ENCODE data around the gene EFCAB12. TPM values are rescaled to one million over a fixed set of nuclear protein-coding genes. Genes with fewer than 3 reads are reported as not detected.

The EFCAB12 gene
- total and polyA plus RNA-seq, 2 donors from 2014 or later: 1.2 to 3.5 TPM

DNA sequence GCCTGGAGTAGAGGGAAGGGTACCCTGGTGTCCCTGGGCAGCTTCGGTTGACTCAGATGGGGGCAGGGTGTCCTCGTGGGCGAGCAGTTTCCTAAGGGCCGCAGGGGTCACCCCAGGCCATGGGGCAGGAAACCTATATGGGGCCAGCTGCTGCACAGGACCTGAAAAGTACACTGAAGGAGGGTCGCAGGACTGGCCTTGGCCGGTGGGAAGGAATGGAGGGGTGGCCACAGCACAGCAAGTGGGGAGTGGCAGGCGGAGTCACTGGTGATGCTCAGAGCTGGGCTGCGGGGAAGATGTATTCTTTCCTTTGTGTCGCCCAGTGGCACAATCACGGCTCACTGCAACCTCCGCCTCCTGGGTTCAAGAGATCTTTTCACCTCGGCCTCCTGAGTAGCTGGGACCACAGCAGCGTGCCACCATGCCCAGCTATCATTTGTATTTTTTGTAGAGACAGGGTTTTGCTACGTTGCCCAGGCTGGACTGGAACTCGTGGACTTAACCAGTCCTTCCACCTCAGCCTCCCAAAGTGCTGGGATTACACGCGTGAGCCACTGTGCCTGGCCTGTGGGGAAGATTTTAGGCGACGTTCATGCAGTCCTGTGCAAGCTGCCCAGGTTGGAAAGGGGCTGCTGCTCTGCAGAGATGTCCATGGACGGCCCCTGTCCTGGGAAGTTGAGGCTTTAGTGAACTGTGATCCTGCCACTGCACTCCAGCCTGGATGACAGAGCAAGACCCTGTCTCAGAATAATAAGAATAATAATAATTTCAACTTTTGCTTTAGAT is 57.2 kb downstream of the EFCAB12 start:
- Histone ChIP-seq H3K4me1 (ENCODE audit: control insufficient read depth in 2 of 3, insufficient read depth in 2 of 3, low read depth in 1 of 3, low read length in 3 of 3) (no peaks in the 10 kb centered on the region), H3K9me3 (ENCODE audit: control insufficient read depth in 2 of 3, insufficient read depth in 1 of 3, low read length in 3 of 3) (peaks cover 0 to 2% (median 0%) of the 10 kb centered on the region in 3 donors), H3K36me3 (ENCODE audit: control insufficient read depth in 2 of 3, insufficient read depth in 3 of 3, low read length in 3 of 3) (peaks cover 0 to 2% (median 0%) of the 10 kb centered on the region in 3 donors), H3K4me3 (ENCODE audit: low read length in 3 of 3) (no peak overlapping the region), H3K27ac (ENCODE audit: low read depth in 2 of 2, low read length in 2 of 2) (no peak overlapping the region), H3K27me3 (ENCODE audit: control insufficient read depth, insufficient read depth, low read length) (no peaks in the 10 kb centered on the region), H3K9ac (ENCODE audit: low read length in 3 of 3) (no peak overlapping the region)
- FAIRE-seq (no peak), DNase-seq (no peak)
- intact Hi-C loops (cut with DNase I): no loop called here
- TF ChIP-seq, protein P1, sequence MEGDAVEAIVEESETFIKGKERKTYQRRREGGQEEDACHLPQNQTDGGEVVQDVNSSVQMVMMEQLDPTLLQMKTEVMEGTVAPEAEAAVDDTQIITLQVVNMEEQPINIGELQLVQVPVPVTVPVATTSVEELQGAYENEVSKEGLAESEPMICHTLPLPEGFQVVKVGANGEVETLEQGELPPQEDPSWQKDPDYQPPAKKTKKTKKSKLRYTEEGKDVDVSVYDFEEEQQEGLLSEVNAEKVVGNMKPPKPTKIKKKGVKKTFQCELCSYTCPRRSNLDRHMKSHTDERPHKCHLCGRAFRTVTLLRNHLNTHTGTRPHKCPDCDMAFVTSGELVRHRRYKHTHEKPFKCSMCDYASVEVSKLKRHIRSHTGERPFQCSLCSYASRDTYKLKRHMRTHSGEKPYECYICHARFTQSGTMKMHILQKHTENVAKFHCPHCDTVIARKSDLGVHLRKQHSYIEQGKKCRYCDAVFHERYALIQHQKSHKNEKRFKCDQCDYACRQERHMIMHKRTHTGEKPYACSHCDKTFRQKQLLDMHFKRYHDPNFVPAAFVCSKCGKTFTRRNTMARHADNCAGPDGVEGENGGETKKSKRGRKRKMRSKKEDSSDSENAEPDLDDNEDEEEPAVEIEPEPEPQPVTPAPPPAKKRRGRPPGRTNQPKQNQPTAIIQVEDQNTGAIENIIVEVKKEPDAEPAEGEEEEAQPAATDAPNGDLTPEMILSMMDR (IDR thresholded peaks at IDR 0.05; ENCODE audit: borderline replicate concordance, extremely low read depth, insufficient read depth): no peak

DNA sequence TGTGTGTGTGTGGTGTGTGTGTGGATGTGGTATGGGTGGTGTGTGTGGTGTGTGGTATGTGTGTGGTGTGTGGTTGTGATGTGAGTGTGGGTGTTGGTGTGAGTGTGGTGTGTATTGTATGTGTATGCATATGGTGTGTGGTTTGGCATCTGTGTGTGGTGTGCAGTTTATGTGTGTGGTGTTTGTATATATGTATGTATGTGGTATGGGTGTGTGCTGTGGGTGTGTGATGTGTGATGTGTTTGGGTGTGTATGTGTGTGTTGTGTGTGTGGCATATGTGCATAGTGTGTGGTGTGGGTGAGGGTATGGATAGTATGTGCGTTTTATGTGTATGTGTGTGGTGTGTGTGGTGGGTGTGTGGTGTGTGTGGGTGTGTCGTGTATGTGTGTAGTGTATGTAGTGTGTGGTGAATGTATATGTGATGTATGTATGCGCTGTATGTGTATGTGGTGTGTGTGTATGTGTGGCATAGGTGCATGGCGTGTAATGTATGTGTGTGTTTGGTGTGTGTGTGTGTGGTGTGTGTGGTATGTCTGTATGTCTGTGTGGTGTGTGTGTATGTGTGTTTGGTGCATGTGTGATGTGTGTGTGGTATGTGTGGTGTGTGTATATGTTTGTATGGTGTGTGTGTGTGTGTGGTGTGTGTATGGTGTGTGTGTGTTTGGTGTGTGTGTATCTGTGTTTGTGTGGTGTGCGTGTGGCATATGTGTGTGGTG is 58.0 kb downstream of the EFCAB12 start:
- H3K4me1 ChIP-seq (ENCODE audit: control insufficient read depth in 2 of 3, insufficient read depth in 2 of 3, low read depth in 1 of 3, low read length in 3 of 3): no peaks in the 10 kb centered on the region
- H3K9ac ChIP-seq (ENCODE audit: low read length in 3 of 3): no peak overlapping the region
- intact Hi-C loops (cut with DNase I): no loop called here
- FAIRE-seq (no peak), DNase-seq (no peak)
- peak overlapping the region in 1 of 3 donors; percentile 5 for H3K4me3 ChIP-seq (ENCODE audit: low read length in 3 of 3)
- H3K9me3 ChIP-seq (ENCODE audit: control insufficient read depth in 2 of 3, insufficient read depth in 1 of 3, low read length in 3 of 3): peaks cover 0 to 2% (median 0%) of the 10 kb centered on the region in 3 donors
- no peak overlapping the region for H3K27ac ChIP-seq (ENCODE audit: low read depth in 2 of 2, low read length in 2 of 2)
- peaks cover 0 to 2% (median 0%) of the 10 kb centered on the region in 3 donors for H3K36me3 ChIP-seq (ENCODE audit: control insufficient read depth in 2 of 3, insufficient read depth in 3 of 3, low read length in 3 of 3)
- H3K27me3 ChIP-seq (ENCODE audit: control insufficient read depth, insufficient read depth, low read length): no peaks in the 10 kb centered on the region
- TF ChIP-seq, protein P1 (IDR thresholded peaks at IDR 0.05; ENCODE audit: borderline replicate concordance, extremely low read depth, insufficient read depth): no peak

DNA sequence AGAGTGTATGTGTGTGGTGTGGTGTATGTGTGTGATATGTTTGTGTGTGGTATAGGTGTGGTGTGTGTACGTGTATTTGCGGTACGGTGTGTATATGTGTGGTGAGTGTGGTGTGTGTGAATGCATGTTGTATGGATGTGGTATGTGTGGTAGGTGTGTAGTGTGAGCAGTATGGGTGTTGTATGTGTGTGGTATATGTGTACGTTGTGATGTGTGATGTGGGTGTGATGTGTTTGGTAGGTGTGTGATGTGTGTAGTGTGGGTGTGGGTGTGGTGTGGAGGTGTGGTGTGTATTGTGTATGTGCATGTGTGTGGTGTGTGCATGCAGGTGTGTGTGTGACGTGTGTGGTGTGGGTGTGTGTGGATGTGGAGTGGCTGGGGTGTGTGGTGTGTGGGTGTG is 58.7 kb downstream of the EFCAB12 start:
- TF ChIP-seq, protein P1 (IDR thresholded peaks at IDR 0.05; ENCODE audit: borderline replicate concordance, extremely low read depth, insufficient read depth): no peak
- FAIRE-seq: no peak
- DNase-seq: no peak
- H3K9me3 ChIP-seq (ENCODE audit: control insufficient read depth in 2 of 3, insufficient read depth in 1 of 3, low read length in 3 of 3): peaks cover 0 to 2% (median 0%) of the 10 kb centered on the region in 3 donors
- no peaks in the 10 kb centered on the region for H3K27me3 ChIP-seq (ENCODE audit: control insufficient read depth, insufficient read depth, low read length)
- no peak overlapping the region for H3K4me3 ChIP-seq (ENCODE audit: low read length in 3 of 3)
- no peak overlapping the region for H3K27ac ChIP-seq (ENCODE audit: low read depth in 2 of 2, low read length in 2 of 2)
- no peak overlapping the region for H3K9ac ChIP-seq (ENCODE audit: low read length in 3 of 3)
- H3K4me1 ChIP-seq (ENCODE audit: control insufficient read depth in 2 of 3, insufficient read depth in 2 of 3, low read depth in 1 of 3, low read length in 3 of 3): no peaks in the 10 kb centered on the region
- H3K36me3 ChIP-seq (ENCODE audit: control insufficient read depth in 2 of 3, insufficient read depth in 3 of 3, low read length in 3 of 3): peaks cover 0 to 2% (median 0%) of the 10 kb centered on the region in 3 donors
- intact Hi-C loops (cut with DNase I): no loop called here

All from kidney (tissue), 14 donors.